ENCODE data around the gene ARPC5L.

ARPC5L gene

GRCh38 chr9:124830593-124830992 lies 31.3 kb upstream of the ARPC5L start:
- Histone ChIP-seq H3K27me3 (ENCODE audit: insufficient read depth, poor library complexity, severe bottlenecking) (no peaks in the 10 kb centered on the region), H3K4me3 (replicated peaks; ENCODE audit: insufficient read depth, low read length) (no peak overlapping the region), H3K27ac (replicated peaks) (no peak overlapping the region)
- DNase-seq (ENCODE audit: low read depth in 1 of 2, low spot score in 1 of 2) = no peak
- TF ChIP-seq GABPA (IDR thresholded peaks at IDR 0.05; ENCODE audit: low read depth) (no peak), POLR2AphosphoS5 (IDR thresholded peaks at IDR 0.05; ENCODE audit: low read depth) (no peak), REST (IDR thresholded peaks at IDR 0.05; ENCODE audit: insufficient replicate concordance, low read depth) (no peak), SPI1 (IDR thresholded peaks at IDR 0.05; ENCODE audit: borderline replicate concordance, low read depth) (no peak), CTCF (IDR thresholded peaks at IDR 0.05; ENCODE audit: insufficient read depth, low read length) (no peak)

GRCh38 chr9:124831642-124832364 lies 30.1 kb upstream of the ARPC5L start:
- no peaks in the 10 kb centered on the region for H3K27me3 ChIP-seq (ENCODE audit: insufficient read depth, poor library complexity, severe bottlenecking)
- no peak overlapping the region; the same call in 1 of the 2 replicates for H3K27ac ChIP-seq (replicated peaks)
- no peak overlapping the region for H3K4me3 ChIP-seq (replicated peaks; ENCODE audit: insufficient read depth, low read length)
- no peak for TF ChIP-seq CTCF (IDR thresholded peaks at IDR 0.05; ENCODE audit: insufficient read depth, low read length)
- no peak for TF ChIP-seq POLR2AphosphoS5 (IDR thresholded peaks at IDR 0.05; ENCODE audit: low read depth)
- TF ChIP-seq REST (IDR thresholded peaks at IDR 0.05; ENCODE audit: insufficient replicate concordance, low read depth) = no peak
- no peak for TF ChIP-seq SPI1 (IDR thresholded peaks at IDR 0.05; ENCODE audit: borderline replicate concordance, low read depth)
- TF ChIP-seq GABPA (IDR thresholded peaks at IDR 0.05; ENCODE audit: low read depth) = no peak
- no peak for DNase-seq (ENCODE audit: low read depth in 1 of 2, low spot score in 1 of 2)

GRCh38 chr9:124834591-124834990 lies 27.3 kb upstream of the ARPC5L start:
- Histone ChIP-seq H3K4me3 (replicated peaks; ENCODE audit: insufficient read depth, low read length) (no peak overlapping the region), H3K27me3 (ENCODE audit: insufficient read depth, poor library complexity, severe bottlenecking) (peaks cover 2% of the 10 kb centered on the region), H3K27ac (replicated peaks) (no peak overlapping the region)
- TF ChIP-seq GABPA (IDR thresholded peaks at IDR 0.05; ENCODE audit: low read depth) = no peak
- no peak for TF ChIP-seq CTCF (IDR thresholded peaks at IDR 0.05; ENCODE audit: insufficient read depth, low read length)
- TF ChIP-seq REST (IDR thresholded peaks at IDR 0.05; ENCODE audit: insufficient replicate concordance, low read depth) = no peak
- no peak for TF ChIP-seq SPI1 (IDR thresholded peaks at IDR 0.05; ENCODE audit: borderline replicate concordance, low read depth)
- no peak for DNase-seq (ENCODE audit: low read depth in 1 of 2, low spot score in 1 of 2)
